Natural killer cell (primary cell): ENCODE results near the gene HOXA5. TPM values are rescaled to one million over a fixed set of nuclear protein-coding genes. Genes with fewer than 3 reads are reported as not detected.

Experiments
- ATAC-seq, 3 donors: fragments of 150-1000 bp in 2 of 3; fragments of 200-7000 bp in 1 of 3; cut with Tn5 transposase; 1 replicate in 1 of 3; 2 replicates in 2 of 3; pipeline ENCODE4 v1.10.0; 2021; ENCODE audit warnings: mild to moderate bottlenecking in 2 of 3, moderate library complexity in 2 of 3
- DNase-seq, 2 donors: peaks; one replicate each; pipeline versions ENCODE4 v3.0.0 to v3.0.0-alpha.2; 2013 to 2021; ENCODE audit warnings: mixed read lengths in 1 of 2
- H3K27ac ChIP-seq: one replicate; pipeline ENCODE4 v1.5.1; 2013; ENCODE audit warnings: mild to moderate bottlenecking, low read length
- H3K27me3 ChIP-seq: one replicate; pipeline ENCODE4 v1.6.1; 2013; ENCODE audit warnings: low read length; ENCODE audit not compliant: control insufficient read depth, insufficient read depth
- H3K36me3 ChIP-seq: one replicate; pipeline ENCODE4 v1.6.1; 2013; ENCODE audit warnings: low read length; ENCODE audit not compliant: control insufficient read depth, insufficient read depth
- H3K4me1 ChIP-seq: one replicate; pipeline ENCODE4 v1.6.1; 2013; ENCODE audit warnings: low read length; ENCODE audit not compliant: control insufficient read depth, insufficient read depth
- H3K4me3 ChIP-seq: one replicate; pipeline ENCODE4 v1.5.1; 2013; ENCODE audit warnings: low read length
- H3K9me3 ChIP-seq: one replicate; pipeline ENCODE4 v1.6.1; 2013; ENCODE audit warnings: low read length; ENCODE audit not compliant: control insufficient read depth, insufficient read depth
- H3K27ac Mint-ChIP-seq, 2 donors: one replicate each; pipeline ENCODE4 v1.8.0; 2022; ENCODE audit warnings: mild to moderate bottlenecking in 2 of 2, mixed read lengths in 2 of 2, moderate library complexity in 1 of 2
- H3K27me3 Mint-ChIP-seq, 2 donors: one replicate each; pipeline ENCODE4 v1.8.0; 2022; ENCODE audit warnings: low read depth in 2 of 2, mixed read lengths in 2 of 2
- H3K36me3 Mint-ChIP-seq: one replicate; pipeline ENCODE4 v1.8.0; 2022; ENCODE audit warnings: mixed read lengths
- H3K4me1 Mint-ChIP-seq, 2 donors: one replicate each; pipeline ENCODE4 v1.8.0; 2022; ENCODE audit warnings: mixed read lengths in 2 of 2
- H3K4me3 Mint-ChIP-seq: one replicate; pipeline ENCODE4 v1.8.0; 2022; ENCODE audit warnings: mild to moderate bottlenecking, moderate library complexity, mixed read lengths
- H3K9me3 Mint-ChIP-seq, 2 donors: one replicate each; pipeline ENCODE4 v1.8.0; 2022; ENCODE audit warnings: mixed read lengths in 2 of 2
- CTCF ChIP-seq: fragments of 200-600 bp; IDR thresholded peaks from one replicate; pipeline ENCODE4 v1.8.0; 2022; ENCODE audit warnings: antibody characterized with exemption
- WGBS: methylation state at CpG from one replicate; pipeline ENCODE4 v1.1.7; 2013; ENCODE audit warnings: missing lambda C conversion rate; ENCODE audit not compliant: insufficient coverage; 5-methylcytosine and 5-hydroxymethylcytosine counted together
- intact Hi-C: fragments of 100-400 bp; cut with micrococcal nuclease; formaldehyde crosslinking; loops from one replicate; pipeline ENCODE4 v1.14.2; 2022
- total RNA-seq, 4 donors: library from RNA; stranded (reverse); fragments of 120-200 nt in 1 of 4; gene quantifications; one replicate each; pipeline versions ENCODE4 v1.2.3 to v1.2.4, GENCODE V29; 2013 to 2022

Gene HOXA5
- total RNA-seq, 3 donors from 2014 or later (not counting 1 experiment from before 2014, with no cell fraction given), result 0.29 to 13.0 (median 0.52) TPM

- Mint-ChIP-seq H3K9me3 (no peaks in the 10 kb centered on the region), H3K27ac (no peak overlapping the region), H3K4me1 (no peaks in the 10 kb centered on the region), H3K4me3 (no peak overlapping the region), H3K27me3 (peaks cover 0 to 4% of the 10 kb centered on the region in 2 donors), H3K36me3 (no peaks in the 10 kb centered on the region)
- Histone ChIP-seq H3K36me3 (no peaks in the 10 kb centered on the region), H3K4me3 (no peak overlapping the region), H3K9me3 (no peaks in the 10 kb centered on the region), H3K4me1 (no peaks in the 10 kb centered on the region), H3K27me3 (no peaks in the 10 kb centered on the region), H3K27ac (no peak overlapping the region)
- intact Hi-C loops, result no loop called here
- ATAC-seq, result no peak
- DNase-seq, result no peak
- no peak for TF ChIP-seq CTCF
- WGBS, result 94% methylated on average over 6 of the region's 6 CpGs
These were observed 28.6 kb downstream of the HOXA5 start for GRCh38 chr7:27114881-27115220.

GRCh38 chr7:27113991-27114769 lies 29.3 kb downstream of the HOXA5 start:
- H3K4me3 ChIP-seq, result no peak overlapping the region
- Mint-ChIP-seq H3K9me3 (no peaks in the 10 kb centered on the region), H3K4me3 (no peak overlapping the region), H3K27ac (no peak overlapping the region), H3K4me1 (no peaks in the 10 kb centered on the region), H3K27me3 (peaks cover 0 to 4% of the 10 kb centered on the region in 2 donors), H3K36me3 (no peaks in the 10 kb centered on the region)
- H3K27me3 ChIP-seq, result no peaks in the 10 kb centered on the region
- no peaks in the 10 kb centered on the region for H3K9me3 ChIP-seq
- H3K4me1 ChIP-seq, result no peaks in the 10 kb centered on the region
- DNase-seq (no peak), ATAC-seq (no peak)
- no peaks in the 10 kb centered on the region for H3K36me3 ChIP-seq
- no peak for TF ChIP-seq CTCF
- WGBS, result 83% methylated on average over 10 of the region's 26 CpGs
- no peak overlapping the region for H3K27ac ChIP-seq
- intact Hi-C loops, result no loop called here

GRCh38 chr7:27112955-27113949 lies 30.2 kb downstream of the HOXA5 start:
- Histone ChIP-seq H3K4me3 (no peak overlapping the region), H3K36me3 (no peaks in the 10 kb centered on the region), H3K4me1 (no peaks in the 10 kb centered on the region), H3K9me3 (no peaks in the 10 kb centered on the region), H3K27ac (no peak overlapping the region), H3K27me3 (no peaks in the 10 kb centered on the region)
- 94% methylated on average over 46 of the region's 57 CpGs for WGBS
- H3K9me3 Mint-ChIP-seq, result no peaks in the 10 kb centered on the region
- ATAC-seq (no peak), DNase-seq (no peak)
- H3K4me3 Mint-ChIP-seq, result no peak overlapping the region
- H3K27ac Mint-ChIP-seq, result no peak overlapping the region
- TF ChIP-seq CTCF, result no peak
- peaks cover 0 to 4% of the 10 kb centered on the region in 2 donors for H3K27me3 Mint-ChIP-seq
- no peaks in the 10 kb centered on the region for H3K4me1 Mint-ChIP-seq
- H3K36me3 Mint-ChIP-seq, result no peaks in the 10 kb centered on the region
- intact Hi-C loops, result no loop called here
